GM23338 (cell line): ENCODE results near the gene TIMM17A.

Experiments
- CREB1 ChIP-seq: fragments of 250-450 bp; sonication (Bioruptor Pico); IDR thresholded peaks from 2 replicates; pipeline ENCODE4 v1.5.0; 2020; ENCODE audit warnings: low read depth, mild to moderate bottlenecking, moderate library complexity
- EZH2 ChIP-seq: fragments of 200-600 bp; sonication (generic); IDR thresholded peaks from one replicate; pipeline ENCODE4 v1.8.0; 2017; ENCODE audit warnings: antibody characterized with exemption, mild to moderate bottlenecking, low read depth; ENCODE audit not compliant: unreplicated experiment
- EZH2phosphoT487 ChIP-seq: fragments of 200-600 bp; sonication (generic); IDR thresholded peaks from one replicate; pipeline ENCODE4 v1.8.1; 2018; ENCODE audit warnings: antibody characterized with exemption; ENCODE audit not compliant: unreplicated experiment
- JUNB ChIP-seq: IDR thresholded peaks from one replicate; pipeline ENCODE4 v1.6.1; 2016; ENCODE audit warnings: antibody characterized with exemption; ENCODE audit not compliant: unreplicated experiment
- POLR2AphosphoS5 ChIP-seq: IDR thresholded peaks from 2 replicates; pipeline ENCODE4 v1.6.1; 2016; ENCODE audit warnings: antibody characterized with exemption, low read depth
- ZNF331 ChIP-seq: fragments of 250-450 bp; sonication (Bioruptor Pico); IDR thresholded peaks from 2 replicates; pipeline ENCODE4 v1.5.0; 2020; ENCODE audit warnings: low read depth, mild to moderate bottlenecking, moderate library complexity
- TF ChIP-seq, protein P1 (sequence below): IDR thresholded peaks from one replicate; pipeline ENCODE4 v1.6.1; 2018; ENCODE audit warnings: antibody characterized with exemption; ENCODE audit not compliant: unreplicated experiment
- TF ChIP-seq, protein P2 (sequence below), 2 experiments: fragments of 200-600 bp in 1 of 2; sonication (generic) in 1 of 2; conservative IDR thresholded peaks; 2 replicates each; pipeline versions ENCODE4 v1.5.1 to v1.6.1; 2016 to 2017; ENCODE audit warnings: antibody characterized with exemption in 2 of 2, low read depth in 2 of 2, mild to moderate bottlenecking in 2 of 2, moderate library complexity in 1 of 2
- TF ChIP-seq, protein P3 (sequence below): IDR thresholded peaks from 2 replicates; pipeline ENCODE4 v1.6.1; 2016; ENCODE audit warnings: antibody characterized with exemption

DNA sequence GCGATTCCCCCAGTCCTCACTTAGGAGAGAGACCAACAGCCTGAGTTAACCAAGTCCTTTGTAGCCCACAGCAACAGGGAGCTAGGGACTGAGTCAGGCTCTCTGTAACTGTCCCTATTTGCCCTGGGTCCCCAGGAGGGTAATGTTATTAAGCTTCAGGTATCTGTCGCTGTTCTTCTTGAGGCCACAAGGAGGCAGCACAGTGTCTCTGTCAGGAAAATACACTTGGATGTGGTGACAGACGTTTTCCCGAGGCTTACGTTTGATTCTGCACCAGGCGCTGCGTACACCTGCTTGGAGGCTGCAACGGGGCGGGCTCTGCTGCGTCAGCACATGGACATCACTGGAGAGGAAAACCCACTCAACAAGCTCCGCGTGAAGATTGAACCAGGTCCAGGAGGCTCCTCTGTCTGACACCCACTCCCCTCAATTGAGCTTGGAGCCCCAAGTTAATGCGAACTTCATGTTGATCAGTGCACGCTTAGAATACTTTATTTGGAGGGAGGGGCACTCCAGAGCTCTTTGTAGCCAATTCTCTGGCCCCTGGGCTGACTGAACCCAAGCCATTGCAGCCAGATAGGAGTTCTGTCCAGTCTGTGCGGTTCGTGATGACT, 44.4 kb downstream of the TIMM17A start:
- 0 out of 2 replicates have a peak, but pooled peaks have one; percentile 2 for TF ChIP-seq POLR2AphosphoS5
- TF ChIP-seq, protein P1, sequence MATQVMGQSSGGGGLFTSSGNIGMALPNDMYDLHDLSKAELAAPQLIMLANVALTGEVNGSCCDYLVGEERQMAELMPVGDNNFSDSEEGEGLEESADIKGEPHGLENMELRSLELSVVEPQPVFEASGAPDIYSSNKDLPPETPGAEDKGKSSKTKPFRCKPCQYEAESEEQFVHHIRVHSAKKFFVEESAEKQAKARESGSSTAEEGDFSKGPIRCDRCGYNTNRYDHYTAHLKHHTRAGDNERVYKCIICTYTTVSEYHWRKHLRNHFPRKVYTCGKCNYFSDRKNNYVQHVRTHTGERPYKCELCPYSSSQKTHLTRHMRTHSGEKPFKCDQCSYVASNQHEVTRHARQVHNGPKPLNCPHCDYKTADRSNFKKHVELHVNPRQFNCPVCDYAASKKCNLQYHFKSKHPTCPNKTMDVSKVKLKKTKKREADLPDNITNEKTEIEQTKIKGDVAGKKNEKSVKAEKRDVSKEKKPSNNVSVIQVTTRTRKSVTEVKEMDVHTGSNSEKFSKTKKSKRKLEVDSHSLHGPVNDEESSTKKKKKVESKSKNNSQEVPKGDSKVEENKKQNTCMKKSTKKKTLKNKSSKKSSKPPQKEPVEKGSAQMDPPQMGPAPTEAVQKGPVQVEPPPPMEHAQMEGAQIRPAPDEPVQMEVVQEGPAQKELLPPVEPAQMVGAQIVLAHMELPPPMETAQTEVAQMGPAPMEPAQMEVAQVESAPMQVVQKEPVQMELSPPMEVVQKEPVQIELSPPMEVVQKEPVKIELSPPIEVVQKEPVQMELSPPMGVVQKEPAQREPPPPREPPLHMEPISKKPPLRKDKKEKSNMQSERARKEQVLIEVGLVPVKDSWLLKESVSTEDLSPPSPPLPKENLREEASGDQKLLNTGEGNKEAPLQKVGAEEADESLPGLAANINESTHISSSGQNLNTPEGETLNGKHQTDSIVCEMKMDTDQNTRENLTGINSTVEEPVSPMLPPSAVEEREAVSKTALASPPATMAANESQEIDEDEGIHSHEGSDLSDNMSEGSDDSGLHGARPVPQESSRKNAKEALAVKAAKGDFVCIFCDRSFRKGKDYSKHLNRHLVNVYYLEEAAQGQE: no peak
- no peak for TF ChIP-seq EZH2
- TF ChIP-seq, protein P2, sequence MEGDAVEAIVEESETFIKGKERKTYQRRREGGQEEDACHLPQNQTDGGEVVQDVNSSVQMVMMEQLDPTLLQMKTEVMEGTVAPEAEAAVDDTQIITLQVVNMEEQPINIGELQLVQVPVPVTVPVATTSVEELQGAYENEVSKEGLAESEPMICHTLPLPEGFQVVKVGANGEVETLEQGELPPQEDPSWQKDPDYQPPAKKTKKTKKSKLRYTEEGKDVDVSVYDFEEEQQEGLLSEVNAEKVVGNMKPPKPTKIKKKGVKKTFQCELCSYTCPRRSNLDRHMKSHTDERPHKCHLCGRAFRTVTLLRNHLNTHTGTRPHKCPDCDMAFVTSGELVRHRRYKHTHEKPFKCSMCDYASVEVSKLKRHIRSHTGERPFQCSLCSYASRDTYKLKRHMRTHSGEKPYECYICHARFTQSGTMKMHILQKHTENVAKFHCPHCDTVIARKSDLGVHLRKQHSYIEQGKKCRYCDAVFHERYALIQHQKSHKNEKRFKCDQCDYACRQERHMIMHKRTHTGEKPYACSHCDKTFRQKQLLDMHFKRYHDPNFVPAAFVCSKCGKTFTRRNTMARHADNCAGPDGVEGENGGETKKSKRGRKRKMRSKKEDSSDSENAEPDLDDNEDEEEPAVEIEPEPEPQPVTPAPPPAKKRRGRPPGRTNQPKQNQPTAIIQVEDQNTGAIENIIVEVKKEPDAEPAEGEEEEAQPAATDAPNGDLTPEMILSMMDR (conservative IDR thresholded peaks at IDR 0.05; ENCODE audit: low read depth in 2 of 2): peak; percentile 82 to 94
- no peak for TF ChIP-seq ZNF331
- no peak for TF ChIP-seq EZH2phosphoT487
- peak; percentile 30; the same call in 1 of the 2 replicates for TF ChIP-seq CREB1 (CRISPR knock-in tag)
- no peak for TF ChIP-seq JUNB
- TF ChIP-seq, protein P3, sequence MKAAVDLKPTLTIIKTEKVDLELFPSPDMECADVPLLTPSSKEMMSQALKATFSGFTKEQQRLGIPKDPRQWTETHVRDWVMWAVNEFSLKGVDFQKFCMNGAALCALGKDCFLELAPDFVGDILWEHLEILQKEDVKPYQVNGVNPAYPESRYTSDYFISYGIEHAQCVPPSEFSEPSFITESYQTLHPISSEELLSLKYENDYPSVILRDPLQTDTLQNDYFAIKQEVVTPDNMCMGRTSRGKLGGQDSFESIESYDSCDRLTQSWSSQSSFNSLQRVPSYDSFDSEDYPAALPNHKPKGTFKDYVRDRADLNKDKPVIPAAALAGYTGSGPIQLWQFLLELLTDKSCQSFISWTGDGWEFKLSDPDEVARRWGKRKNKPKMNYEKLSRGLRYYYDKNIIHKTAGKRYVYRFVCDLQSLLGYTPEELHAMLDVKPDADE: no peak
